ENCODE measurements around the gene ZNF853. TPM values are rescaled to one million over a fixed set of nuclear protein-coding genes. Genes with fewer than 3 reads are reported as not detected.

Gene ZNF853
- total RNA-seq, 3 donors from 2014 or later (not counting 1 experiment from before 2014, with no cell fraction given): 6.5 to 12.0 (median 9.7) TPM

DNA sequence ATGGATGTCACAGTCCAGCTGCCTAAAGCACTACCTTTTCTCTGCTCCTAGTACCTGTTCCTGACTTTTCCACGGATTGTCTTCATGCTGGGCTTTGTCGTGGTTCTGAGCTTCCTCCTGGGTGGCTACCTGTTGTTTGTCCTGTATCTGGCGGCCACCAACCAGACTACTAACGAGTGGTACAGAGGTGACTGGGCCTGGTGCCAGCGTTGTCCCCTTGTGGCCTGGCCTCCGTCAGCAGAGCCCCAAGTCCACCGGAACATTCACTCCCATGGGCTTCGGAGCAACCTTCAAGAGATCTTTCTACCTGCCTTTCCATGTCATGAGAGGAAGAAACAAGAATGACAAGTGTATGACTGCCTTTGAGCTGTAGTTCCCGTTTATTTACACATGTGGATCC, 26.8 kb upstream of the ZNF853 start:
- ATAC-seq (no peak), DNase-seq (no peak)
- Histone ChIP-seq H3K27me3 (ENCODE audit: control insufficient read depth, insufficient read depth, low read length) (no peaks in the 10 kb centered on the region), H3K27ac (ENCODE audit: low read length) (no peak overlapping the region), H3K9me3 (ENCODE audit: control insufficient read depth, insufficient read depth, low read length) (no peaks in the 10 kb centered on the region), H3K4me3 (ENCODE audit: low read length) (no peak overlapping the region), H3K4me1 (ENCODE audit: control insufficient read depth, insufficient read depth, low read length) (peaks cover 16% of the 10 kb centered on the region), H3K36me3 (ENCODE audit: control insufficient read depth, insufficient read depth, low read length) (peaks cover 21% of the 10 kb centered on the region)
- intact Hi-C loops (cut with micrococcal nuclease): no loop called here
- H3K4me1 Mint-ChIP-seq: peaks cover 8 to 18% of the 10 kb centered on the region in 2 donors
- H3K4me3 Mint-ChIP-seq: peak overlapping the region; percentile 79
- H3K27ac Mint-ChIP-seq: peak overlapping the region in 1 of 2 donors; percentile 80
- H3K36me3 Mint-ChIP-seq: peaks cover 8% of the 10 kb centered on the region
- TF ChIP-seq, protein P1, sequence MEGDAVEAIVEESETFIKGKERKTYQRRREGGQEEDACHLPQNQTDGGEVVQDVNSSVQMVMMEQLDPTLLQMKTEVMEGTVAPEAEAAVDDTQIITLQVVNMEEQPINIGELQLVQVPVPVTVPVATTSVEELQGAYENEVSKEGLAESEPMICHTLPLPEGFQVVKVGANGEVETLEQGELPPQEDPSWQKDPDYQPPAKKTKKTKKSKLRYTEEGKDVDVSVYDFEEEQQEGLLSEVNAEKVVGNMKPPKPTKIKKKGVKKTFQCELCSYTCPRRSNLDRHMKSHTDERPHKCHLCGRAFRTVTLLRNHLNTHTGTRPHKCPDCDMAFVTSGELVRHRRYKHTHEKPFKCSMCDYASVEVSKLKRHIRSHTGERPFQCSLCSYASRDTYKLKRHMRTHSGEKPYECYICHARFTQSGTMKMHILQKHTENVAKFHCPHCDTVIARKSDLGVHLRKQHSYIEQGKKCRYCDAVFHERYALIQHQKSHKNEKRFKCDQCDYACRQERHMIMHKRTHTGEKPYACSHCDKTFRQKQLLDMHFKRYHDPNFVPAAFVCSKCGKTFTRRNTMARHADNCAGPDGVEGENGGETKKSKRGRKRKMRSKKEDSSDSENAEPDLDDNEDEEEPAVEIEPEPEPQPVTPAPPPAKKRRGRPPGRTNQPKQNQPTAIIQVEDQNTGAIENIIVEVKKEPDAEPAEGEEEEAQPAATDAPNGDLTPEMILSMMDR (IDR thresholded peaks at IDR 0.05): no peak
- WGBS (ENCODE audit: insufficient coverage): 94% methylated on average over 9 of the region's 9 CpGs
- no peaks in the 10 kb centered on the region for H3K9me3 Mint-ChIP-seq
- H3K27me3 Mint-ChIP-seq (ENCODE audit: low read depth in 2 of 2): no peaks in the 10 kb centered on the region

DNA sequence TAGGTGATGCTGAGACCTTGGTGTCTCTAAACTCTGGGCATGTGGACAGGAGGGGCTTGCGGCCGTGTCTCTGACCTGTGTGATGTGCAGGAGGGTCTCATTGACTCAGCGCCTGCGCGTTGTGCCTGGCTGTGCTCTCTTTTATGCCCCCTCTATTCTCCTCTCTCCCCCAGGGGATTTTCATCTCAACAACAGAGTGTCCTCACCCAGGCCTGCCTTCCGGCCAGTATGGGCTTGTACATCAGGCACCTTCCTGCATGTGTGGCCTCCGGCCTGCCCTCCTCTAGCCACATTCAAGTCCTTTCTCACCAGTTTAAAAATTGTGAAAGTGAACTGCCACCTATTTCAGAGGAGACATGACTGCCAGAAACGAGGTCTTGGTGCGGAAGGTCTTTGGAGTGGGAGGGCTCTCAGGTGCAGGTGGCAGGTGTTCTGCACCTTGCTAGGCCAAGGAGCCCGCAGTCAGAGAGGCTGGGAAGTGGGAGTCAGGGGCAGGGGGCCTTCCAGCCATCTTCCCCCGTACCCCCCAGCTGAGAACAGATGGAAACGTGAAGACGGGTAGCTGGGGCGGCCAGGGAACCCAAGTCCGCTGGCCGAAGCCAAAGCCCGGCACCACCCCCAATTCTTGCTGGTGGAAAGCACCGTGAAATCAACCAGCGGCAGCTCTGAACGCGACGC, 26.1 kb upstream of the ZNF853 start:
- H3K9me3 ChIP-seq (ENCODE audit: control insufficient read depth, insufficient read depth, low read length): no peaks in the 10 kb centered on the region
- intact Hi-C loops (cut with micrococcal nuclease): loop anchor here (1.0 kb wide), 2 partner anchors 12 to 48 kb away; partner anchors contain the start of genes ZDHHC4 and ZNF316
- peak overlapping the region; percentile 13 for H3K4me3 ChIP-seq (ENCODE audit: low read length)
- Mint-ChIP-seq H3K27me3 (ENCODE audit: low read depth in 2 of 2) (no peaks in the 10 kb centered on the region), H3K4me1 (peaks cover 8 to 18% of the 10 kb centered on the region in 2 donors), H3K4me3 (peak overlapping the region; percentile 79), H3K27ac (peak overlapping the region; percentile 80 to 92), H3K36me3 (peaks cover 8% of the 10 kb centered on the region), H3K9me3 (no peaks in the 10 kb centered on the region)
- H3K27me3 ChIP-seq (ENCODE audit: control insufficient read depth, insufficient read depth, low read length): no peaks in the 10 kb centered on the region
- H3K4me1 ChIP-seq (ENCODE audit: control insufficient read depth, insufficient read depth, low read length): peaks cover 16% of the 10 kb centered on the region
- DNase-seq: no peak
- H3K36me3 ChIP-seq (ENCODE audit: control insufficient read depth, insufficient read depth, low read length): peaks cover 26% of the 10 kb centered on the region
- 58% methylated on average over 22 of the region's 22 CpGs for WGBS (ENCODE audit: insufficient coverage)
- ATAC-seq: no peak
- H3K27ac ChIP-seq (ENCODE audit: low read length): peak overlapping the region; percentile 57
- TF ChIP-seq, protein P1 (IDR thresholded peaks at IDR 0.05): no peak

- Mint-ChIP-seq H3K4me3 (peak within 1 kb of the TSS; percentile 92), H3K4me1 (peaks cover 8 to 18% of the 10 kb centered on the region in 2 donors), H3K36me3 (peaks cover 3% of the 10 kb centered on the region), H3K27me3 (ENCODE audit: low read depth in 2 of 2) (no peaks in the 10 kb centered on the region), H3K9me3 (no peaks in the 10 kb centered on the region), H3K27ac (peak within 1 kb of the TSS; percentile 92 to 93)
- TF ChIP-seq, protein P1 (IDR thresholded peaks at IDR 0.05): peak; percentile 69
- Histone ChIP-seq H3K4me3 (ENCODE audit: low read length) (peak within 1 kb of the TSS; percentile 66), H3K9me3 (ENCODE audit: control insufficient read depth, insufficient read depth, low read length) (no peaks in the 10 kb centered on the region), H3K4me1 (ENCODE audit: control insufficient read depth, insufficient read depth, low read length) (peaks cover 16% of the 10 kb centered on the region), H3K27ac (ENCODE audit: low read length) (peak within 1 kb of the TSS; percentile 64), H3K27me3 (ENCODE audit: control insufficient read depth, insufficient read depth, low read length) (no peaks in the 10 kb centered on the region), H3K36me3 (ENCODE audit: control insufficient read depth, insufficient read depth, low read length) (peaks cover 31% of the 10 kb centered on the region)
- ATAC-seq (peak; percentile 87 to 98 (median 89)), DNase-seq (peak; percentile 88 to 95)
- intact Hi-C loops (cut with micrococcal nuclease): loop anchor here (1.0 kb wide), 2 partner anchors 13 to 47 kb away; partner anchors contain the start of genes ZDHHC4 and ZNF316
- under 1% methylated on average over 107 of the region's 107 CpGs for WGBS (ENCODE audit: insufficient coverage)
These were observed 25.4 kb upstream of the ZNF853 start, which contains the start of gene INTS15 for GRCh38 chr7:6589829-6590644. Gene INTS15, plus strand, starts transcription at chr7:6590021. Its CDS starts 263 bp downstream, at chr7:6590284.
